GM12878 (cell line): ENCODE measurements around the gene GRIK4. TPM values are rescaled to one million over a fixed set of nuclear protein-coding genes. Genes with fewer than 3 reads are reported as not detected.

Source experiments
- ATAC-seq: fragments of 200-7000 bp; cut with Tn5 transposase; 3 replicates; pipeline ENCODE4 v1.9.1; 2020; ENCODE audit warnings: mild to moderate bottlenecking, moderate library complexity
- BruUV-seq: library from RNA; stranded (reverse); fragments of 400-500 nt; replicated peaks from 2 replicates; lab custom pipeline; 2021; lab: Mats Ljungman, UMichigan
- CTCF ChIA-PET: fragments of 300-600 bp; sonication (Branson Sonifier 250); formaldehyde crosslinking; extraction: SDS; loops from one replicate; lab custom pipeline; 2021; ENCODE audit warnings: inconsistent platforms; lab: Yijun Ruan, JAX
- POLR2A ChIA-PET: fragments of 350-600 bp; formaldehyde crosslinking; extraction: SDS; loops from one replicate; lab custom pipeline; 2021; ENCODE audit warnings: inconsistent platforms; lab: Charles Lee
- RAD21 ChIA-PET: fragments of 300-600 bp; sonication (Branson Sonifier 250); formaldehyde crosslinking; loops from one replicate; lab custom pipeline; 2023; ENCODE audit warnings: antibody characterized with exemption; ENCODE audit not compliant: unreplicated experiment; lab: Charles Lee
- SMC1A ChIA-PET: fragments of 300-600 bp; sonication (Branson Sonifier 250); formaldehyde crosslinking; loops from one replicate; lab custom pipeline; 2023; ENCODE audit not compliant: unreplicated experiment, uncharacterized antibody; lab: Charles Lee
- DNase-seq: peaks from one replicate; pipeline ENCODE4 v3.0.0-alpha.2; 2011; ENCODE audit warnings: low read depth, low spot score
- FAIRE-seq: peaks from 3 replicates; lab custom pipeline; 2011; peaks lifted over from hg19 to GRCh38; lab: Jason Lieb, UNC
- H2AFZ ChIP-seq: 2 replicates; pipeline ENCODE4 v1.6.0; 2011; ENCODE audit warnings: low read depth, low read length, control low read depth; ENCODE audit not compliant: control insufficient read depth
- H3K27ac ChIP-seq: 2 replicates; pipeline ENCODE4 v1.5.1; 2011; ENCODE audit warnings: control low read depth; ENCODE audit not compliant: control insufficient read depth, insufficient read depth
- H3K27me3 ChIP-seq, 2 experiments: replicated peaks in 1 of 2; 2 replicates each; pipeline versions ENCODE4 v1.6.0 to v1.6.1; 2011; ENCODE audit warnings: low read length in 1 of 2; ENCODE audit not compliant: control insufficient read depth in 2 of 2, insufficient read depth in 2 of 2
- H3K36me3 ChIP-seq, 2 experiments: 2 replicates each; pipeline ENCODE4 v1.5.1; 2011; ENCODE audit warnings: low read length in 1 of 2; ENCODE audit not compliant: control insufficient read depth in 2 of 2, insufficient read depth in 2 of 2
- H3K4me1 ChIP-seq: 2 replicates; pipeline ENCODE4 v1.6.1; 2011; ENCODE audit warnings: mild to moderate bottlenecking, low read length, moderate library complexity, mixed read lengths; ENCODE audit not compliant: control insufficient read depth, insufficient read depth
- H3K4me2 ChIP-seq: 2 replicates; pipeline ENCODE4 v1.6.0; 2011; ENCODE audit warnings: control low read depth; ENCODE audit not compliant: control insufficient read depth, insufficient read depth
- H3K4me3 ChIP-seq: fragments of 200-600 bp; sonication (generic); 2 replicates; pipeline ENCODE4 v1.5.1; 2016
- H3K79me2 ChIP-seq: 2 replicates; pipeline ENCODE4 v1.6.0; 2011; ENCODE audit warnings: low read length; ENCODE audit not compliant: control insufficient read depth, insufficient read depth
- H3K9ac ChIP-seq: 2 replicates; pipeline ENCODE4 v1.8.0; 2011; ENCODE audit warnings: low read length, control low read depth, mixed read lengths; ENCODE audit not compliant: control insufficient read depth, insufficient read depth
- H3K9me3 ChIP-seq: replicated peaks from 3 replicates; pipeline ENCODE4 v1.5.1; 2011; ENCODE audit warnings: mild to moderate bottlenecking, low read length; ENCODE audit not compliant: control insufficient read depth, insufficient read depth
- H4K20me1 ChIP-seq: 2 replicates; pipeline ENCODE4 v1.6.0; 2011; ENCODE audit not compliant: control insufficient read depth, insufficient read depth
- BACH1 ChIP-seq: fragments of 450-650 bp; IDR thresholded peaks from 2 replicates; pipeline ENCODE4 v1.6.1; 2017; ENCODE audit warnings: mild to moderate bottlenecking, borderline replicate concordance
- DPF2 ChIP-seq: fragments of 450-650 bp; IDR thresholded peaks from 2 replicates; pipeline ENCODE4 v1.6.1; 2017; ENCODE audit warnings: mild to moderate bottlenecking
- EGR1 ChIP-seq, 2 experiments: IDR thresholded peaks; 1 replicate in 1 of 2; 2 replicates in 1 of 2; pipeline ENCODE4 v1.6.1; 2011 to 2012; ENCODE audit warnings: low read depth in 2 of 2, low read length in 2 of 2, borderline replicate concordance in 1 of 2, mild to moderate bottlenecking in 1 of 2, moderate library complexity in 1 of 2
- FOXK2 ChIP-seq: fragments of 450-650 bp; IDR thresholded peaks from 2 replicates; pipeline ENCODE4 v1.6.1; 2017; ENCODE audit warnings: mild to moderate bottlenecking, moderate library complexity
- HDGF ChIP-seq: fragments of 450-650 bp; IDR thresholded peaks from 2 replicates; pipeline ENCODE4 v1.6.1; 2016; ENCODE audit warnings: antibody characterized with exemption
- IRF3 ChIP-seq: fragments of 450-650 bp; IDR thresholded peaks from 2 replicates; pipeline ENCODE4 v1.6.1; 2014; ENCODE audit warnings: mild to moderate bottlenecking
- NFXL1 ChIP-seq: fragments of 450-650 bp; IDR thresholded peaks from 2 replicates; pipeline ENCODE4 v1.6.1; 2017; ENCODE audit warnings: antibody characterized with exemption, mild to moderate bottlenecking, borderline replicate concordance
- POLR2AphosphoS2 ChIP-seq: IDR thresholded peaks from 2 replicates; pipeline ENCODE4 v1.6.1; 2011; ENCODE audit warnings: low read depth, mild to moderate bottlenecking, low read length, improper control_type of control experiment, moderate library complexity
- RCOR1 ChIP-seq: conservative IDR thresholded peaks from 2 replicates; pipeline ENCODE4 v1.6.1; 2012; ENCODE audit warnings: low read depth, low read length, improper control_type of control experiment
- RFX5 ChIP-seq: IDR thresholded peaks from 2 replicates; pipeline ENCODE4 v1.6.1; 2011; ENCODE audit warnings: low read depth, low read length, improper control_type of control experiment
- RUNX3 ChIP-seq: IDR thresholded peaks from 2 replicates; pipeline ENCODE4 v1.6.1; 2012; ENCODE audit warnings: low read length, inconsistent platforms
- ZNF207 ChIP-seq: fragments of 450-650 bp; IDR thresholded peaks from 2 replicates; pipeline ENCODE4 v1.6.1; 2014; ENCODE audit warnings: antibody characterized with exemption, mild to moderate bottlenecking, borderline replicate concordance
- ZNF592 ChIP-seq: fragments of 450-650 bp; IDR thresholded peaks from 2 replicates; pipeline ENCODE4 v1.6.1; 2017; ENCODE audit warnings: mild to moderate bottlenecking, moderate library complexity
- WGBS: methylation state at CpG from one replicate; pipeline ENCODE4 v1.1.6; 2016; ENCODE audit warnings: low lambda C conversion rate; ENCODE audit not compliant: insufficient replicate concordance, insufficient coverage; ENCODE audit errors: missing lambda C conversion rate; 5-methylcytosine and 5-hydroxymethylcytosine counted together
- in situ Hi-C: fragments of 300-500 bp; cut with MboI; formaldehyde crosslinking; loops from 9 replicates; pipeline ENCODE4 v1.14.3; 2018; ENCODE audit warnings: mixed read lengths
- intact Hi-C: fragments of 100-400 bp; cut with micrococcal nuclease; formaldehyde crosslinking; loops from one replicate; pipeline ENCODE4 v1.14.2; 2022; ENCODE audit not compliant: unreplicated experiment
- polyA plus RNA-seq, 11 experiments: library from polyadenylated mRNA; depleted of rRNA in 4 of 11; unstranded in 6 of 11; stranded (reverse) in 5 of 11; fragments of >200 nt; fragmentation: Nextera tagmentation in 4 of 11; fragmentation: Illumina TruSeq in 1 of 11; extraction: Ambion mirVana in 4 of 11; extraction: Trizol in 1 of 11; gene quantifications; 1 replicate in 1 of 11; 2 replicates in 10 of 11; pipeline versions ENCODE4 v1.2.1 to v1.2.3, GENCODE V29; 2011 to 2016; ENCODE audit warnings: inconsistent platforms in 2 of 11, missing spikeins in 2 of 11, low read depth in 1 of 11
- total RNA-seq, 4 experiments: library from RNA; depleted of rRNA in 3 of 4; stranded (reverse); fragments of >200 nt in 3 of 4; fragmentation: Illumina TruSeq in 1 of 4; extraction: Trizol in 1 of 4; gene quantifications; 2 replicates each; pipeline versions ENCODE4 v1.2.1 to v1.2.3, GENCODE V29; 2013 to 2021
- TF ChIP-seq, protein P1 (sequence below): IDR thresholded peaks from 2 replicates; pipeline ENCODE4 v1.6.1; 2012; ENCODE audit warnings: improper control_type of control experiment, low read depth, low read length; ENCODE audit not compliant: insufficient replicate concordance

The GRIK4 gene
- total and polyA plus RNA-seq, 10 of the 15 experiments (the other 5 are each of a cell fraction or from before 2014, with no cell fraction given): 0.33 to 3.6 (median 0.72) TPM

- Histone ChIP-seq H3K27ac (no peak overlapping the region), H2AFZ (no peak overlapping the region), H3K9me3 (no peaks in the 10 kb centered on the region), H3K9ac (no peak overlapping the region), H3K4me3 (no peak overlapping the region), H3K4me2 (no peak overlapping the region), H3K4me1 (no peaks in the 10 kb centered on the region), H3K27me3 (no peaks in the 10 kb centered on the region; a peak in 1 of 4 replicates), H3K36me3 (no peaks in the 10 kb centered on the region), H3K79me2 (no peaks in the 10 kb centered on the region), H4K20me1 (no peaks in the 10 kb centered on the region)
- in situ Hi-C loops: no loop called here
- no peak for ATAC-seq
- DNase-seq: no peak
- SMC1A ChIA-PET: no interaction called here
- RAD21 ChIA-PET: no interaction called here
- WGBS: 47% methylated on average over 10 of the region's 10 CpGs
- no peak for FAIRE-seq
- CTCF ChIA-PET: no interaction called here
- no TSS peak for BruUV-seq
- intact Hi-C loops: no loop called here
- POLR2A ChIA-PET: no interaction called here
- TF ChIP-seq EGR1 (IDR thresholded peaks at IDR 0.05; ENCODE audit: borderline replicate concordance in 1 of 2, low read depth in 2 of 2, low read length in 2 of 2) (no peak), IRF3 (no peak), RUNX3 (no peak), RCOR1 (no peak), ZNF592 (no peak), ZNF207 (no peak), DPF2 (no peak), POLR2AphosphoS2 (no peak), RFX5 (no peak), HDGF (no peak), BACH1 (no peak), FOXK2 (no peak), NFXL1 (no peak)
- TF ChIP-seq, protein P1, sequence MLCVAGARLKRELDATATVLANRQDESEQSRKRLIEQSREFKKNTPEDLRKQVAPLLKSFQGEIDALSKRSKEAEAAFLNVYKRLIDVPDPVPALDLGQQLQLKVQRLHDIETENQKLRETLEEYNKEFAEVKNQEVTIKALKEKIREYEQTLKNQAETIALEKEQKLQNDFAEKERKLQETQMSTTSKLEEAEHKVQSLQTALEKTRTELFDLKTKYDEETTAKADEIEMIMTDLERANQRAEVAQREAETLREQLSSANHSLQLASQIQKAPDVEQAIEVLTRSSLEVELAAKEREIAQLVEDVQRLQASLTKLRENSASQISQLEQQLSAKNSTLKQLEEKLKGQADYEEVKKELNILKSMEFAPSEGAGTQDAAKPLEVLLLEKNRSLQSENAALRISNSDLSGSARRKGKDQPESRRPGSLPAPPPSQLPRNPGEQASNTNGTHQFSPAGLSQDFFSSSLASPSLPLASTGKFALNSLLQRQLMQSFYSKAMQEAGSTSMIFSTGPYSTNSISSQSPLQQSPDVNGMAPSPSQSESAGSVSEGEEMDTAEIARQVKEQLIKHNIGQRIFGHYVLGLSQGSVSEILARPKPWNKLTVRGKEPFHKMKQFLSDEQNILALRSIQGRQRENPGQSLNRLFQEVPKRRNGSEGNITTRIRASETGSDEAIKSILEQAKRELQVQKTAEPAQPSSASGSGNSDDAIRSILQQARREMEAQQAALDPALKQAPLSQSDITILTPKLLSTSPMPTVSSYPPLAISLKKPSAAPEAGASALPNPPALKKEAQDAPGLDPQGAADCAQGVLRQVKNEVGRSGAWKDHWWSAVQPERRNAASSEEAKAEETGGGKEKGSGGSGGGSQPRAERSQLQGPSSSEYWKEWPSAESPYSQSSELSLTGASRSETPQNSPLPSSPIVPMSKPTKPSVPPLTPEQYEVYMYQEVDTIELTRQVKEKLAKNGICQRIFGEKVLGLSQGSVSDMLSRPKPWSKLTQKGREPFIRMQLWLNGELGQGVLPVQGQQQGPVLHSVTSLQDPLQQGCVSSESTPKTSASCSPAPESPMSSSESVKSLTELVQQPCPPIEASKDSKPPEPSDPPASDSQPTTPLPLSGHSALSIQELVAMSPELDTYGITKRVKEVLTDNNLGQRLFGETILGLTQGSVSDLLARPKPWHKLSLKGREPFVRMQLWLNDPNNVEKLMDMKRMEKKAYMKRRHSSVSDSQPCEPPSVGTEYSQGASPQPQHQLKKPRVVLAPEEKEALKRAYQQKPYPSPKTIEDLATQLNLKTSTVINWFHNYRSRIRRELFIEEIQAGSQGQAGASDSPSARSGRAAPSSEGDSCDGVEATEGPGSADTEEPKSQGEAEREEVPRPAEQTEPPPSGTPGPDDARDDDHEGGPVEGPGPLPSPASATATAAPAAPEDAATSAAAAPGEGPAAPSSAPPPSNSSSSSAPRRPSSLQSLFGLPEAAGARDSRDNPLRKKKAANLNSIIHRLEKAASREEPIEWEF: no peak
These were observed 466.0 kb downstream of the GRIK4 start for GRCh38 chr11:120977266-120978137.
